MM.1S (cell line): ENCODE results near the gene DCAF15.

Experiments used
- DNase-seq: peaks from one replicate; pipeline ENCODE4 v3.0.0-alpha.2; 2015
- H2AFZ ChIP-seq: fragments of 300-600 bp; sonication (generic); 2 replicates; pipeline ENCODE4 v1.6.0; 2016; ENCODE audit warnings: antibody characterized with exemption, low read length
- H3F3A ChIP-seq: fragments of 300-600 bp; sonication (generic); 2 replicates; pipeline ENCODE4 v1.6.1; 2016; ENCODE audit warnings: mild to moderate bottlenecking, antibody characterized with exemption, low read length, moderate library complexity, mixed read lengths; ENCODE audit not compliant: insufficient read depth
- H3K27ac ChIP-seq: fragments of 300-600 bp; sonication (generic); 2 replicates; pipeline ENCODE4 v1.5.1; 2016; ENCODE audit warnings: mild to moderate bottlenecking, low read length
- H3K27me3 ChIP-seq: fragments of 300-600 bp; sonication (generic); replicated peaks from 2 replicates; pipeline ENCODE4 v1.6.0; 2016; ENCODE audit warnings: low read length; ENCODE audit not compliant: insufficient read depth
- H3K36me3 ChIP-seq: fragments of 300-600 bp; sonication (generic); replicated peaks from 2 replicates; pipeline ENCODE4 v1.6.1; 2016; ENCODE audit warnings: mild to moderate bottlenecking, low read length, mixed read lengths; ENCODE audit not compliant: insufficient read depth
- H3K4me1 ChIP-seq: fragments of 300-600 bp; sonication (generic); 2 replicates; pipeline ENCODE4 v1.6.1; 2016; ENCODE audit warnings: low read length, mixed read lengths
- H3K4me2 ChIP-seq: fragments of 300-600 bp; sonication (generic); 2 replicates; pipeline ENCODE4 v1.6.0; 2016; ENCODE audit warnings: low read depth, low read length
- H3K4me3 ChIP-seq: fragments of 300-600 bp; sonication (generic); 2 replicates; pipeline ENCODE4 v1.5.1; 2016; ENCODE audit warnings: low read length, mixed read lengths
- H3K79me2 ChIP-seq: fragments of 300-600 bp; sonication (generic); 2 replicates; pipeline ENCODE4 v1.6.1; 2016; ENCODE audit warnings: mixed run types, low read length, mixed read lengths
- H3K9ac ChIP-seq: fragments of 300-600 bp; sonication (generic); 2 replicates; pipeline ENCODE4 v1.6.1; 2016; ENCODE audit warnings: low read length, mixed read lengths
- H3K9me2 ChIP-seq: fragments of 300-600 bp; sonication (generic); replicated peaks from 2 replicates; pipeline ENCODE4 v1.6.1; 2016; ENCODE audit warnings: mild to moderate bottlenecking, low read length, mixed read lengths; ENCODE audit not compliant: insufficient read depth
- H3K9me3 ChIP-seq: fragments of 300-600 bp; sonication (generic); replicated peaks from 2 replicates; pipeline ENCODE4 v1.6.1; 2016; ENCODE audit warnings: mild to moderate bottlenecking, low read length, mixed read lengths; ENCODE audit not compliant: insufficient read depth
- H4K20me1 ChIP-seq: fragments of 300-600 bp; sonication (generic); 2 replicates; pipeline ENCODE4 v1.6.1; 2016; ENCODE audit warnings: mild to moderate bottlenecking, low read length, moderate library complexity, mixed read lengths; ENCODE audit not compliant: insufficient read depth
- CTCF ChIP-seq: fragments of 300-600 bp; sonication (generic); IDR thresholded peaks from 2 replicates; pipeline ENCODE4 v1.5.1; 2016; ENCODE audit warnings: antibody characterized with exemption, low read length, mixed read lengths
- EZH2 ChIP-seq: fragments of 300-600 bp; sonication (generic); optimal IDR thresholded peaks from 2 replicates; pipeline ENCODE3; 2017; ENCODE audit warnings: low read depth, mild to moderate bottlenecking, antibody characterized with exemption, low read length, mixed read lengths
- EZH2phosphoT487 ChIP-seq: fragments of 300-600 bp; sonication (generic); IDR thresholded peaks from 2 replicates; pipeline ENCODE4 v1.6.1; 2018; ENCODE audit warnings: antibody characterized with exemption, low read length

Gene DCAF15

DNA sequence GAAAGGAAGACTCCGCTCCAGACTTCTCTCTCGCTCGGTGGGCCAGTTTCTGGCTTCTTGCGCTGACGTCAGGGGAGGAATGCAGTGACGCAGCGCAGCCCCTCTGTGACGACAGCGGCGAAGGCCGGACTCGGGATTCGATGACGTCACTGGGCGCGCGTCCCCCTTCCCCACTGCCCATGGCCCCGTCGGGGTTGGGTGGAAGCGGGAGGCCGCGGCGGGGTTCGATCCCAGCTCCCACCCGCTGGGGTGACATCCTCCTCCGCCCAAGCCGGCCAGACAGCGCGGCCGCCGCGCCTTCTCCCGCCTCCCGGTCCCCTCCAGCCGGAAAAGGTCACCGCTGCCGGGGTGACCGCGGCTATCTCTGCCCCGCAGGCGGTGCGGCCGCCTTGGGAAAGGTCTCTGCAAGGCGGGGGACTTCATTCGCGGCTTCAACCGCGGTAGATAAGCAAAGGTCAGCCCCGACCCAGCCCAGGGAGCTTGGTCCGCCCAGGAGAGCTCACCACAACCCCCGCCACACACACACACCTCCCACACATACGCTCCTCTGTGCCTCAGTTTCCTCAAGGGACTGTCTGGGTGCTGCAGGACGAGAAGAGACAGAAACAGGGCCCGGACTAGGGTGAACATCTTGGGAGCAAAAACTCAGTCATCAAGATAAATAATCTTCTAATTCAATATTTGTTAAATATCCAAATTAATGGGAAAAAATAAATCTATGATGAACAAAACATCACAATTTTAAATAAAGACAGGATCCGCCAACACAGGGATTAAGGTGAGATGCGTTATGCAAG lies 54.7 kb downstream of the DCAF15 start:
- H3K9ac ChIP-seq, result peak overlapping the region; percentile 96
- H3K4me2 ChIP-seq, result peak overlapping the region; percentile 87

More for the DNA sequence above, 54.7 kb downstream of the DCAF15 start:
- Histone ChIP-seq H3K27ac (peak overlapping the region; percentile 89), H3K4me1 (peaks cover 8% of the 10 kb centered on the region), H4K20me1 (no peaks in the 10 kb centered on the region), H3K9me3 (no peaks in the 10 kb centered on the region), H3K9me2 (no peaks in the 10 kb centered on the region), H2AFZ (peak overlapping the region; percentile 81), H3K79me2 (peaks cover 19% of the 10 kb centered on the region; the same call in 1 of the 2 replicates), H3K4me3 (peak overlapping the region; percentile 77), H3K36me3 (no peaks in the 10 kb centered on the region), H3K27me3 (no peaks in the 10 kb centered on the region), H3F3A (peaks cover 9% of the 10 kb centered on the region; the same call in 1 of the 2 replicates)
- no peak for DNase-seq
- no peak for TF ChIP-seq EZH2
- no peak for TF ChIP-seq CTCF
- TF ChIP-seq EZH2phosphoT487, result no peak
